Fibroblast of lung (primary cell): ENCODE data around the gene LYSMD2. TPM values are rescaled to one million over a fixed set of nuclear protein-coding genes. Genes with fewer than 3 reads are reported as not detected.

ENCODE experiments used
- DNase-seq, 2 donors: peaks; one replicate each; pipeline versions ENCODE4 v3.0.0 to v3.0.0-alpha.2; 2010; ENCODE audit warnings: low read depth in 2 of 2
- H2AFZ ChIP-seq: 2 replicates; pipeline ENCODE4 v1.5.1; 2012; ENCODE audit warnings: low read length, control low read depth, inconsistent platforms
- H3K27ac ChIP-seq: 2 replicates; pipeline ENCODE4 v1.5.1; 2011; ENCODE audit warnings: low read length, control low read depth; ENCODE audit not compliant: insufficient read depth
- H3K27me3 ChIP-seq: 2 replicates; pipeline ENCODE4 v1.5.1; 2011; ENCODE audit warnings: mild to moderate bottlenecking, low read length; ENCODE audit not compliant: control insufficient read depth, insufficient read depth
- H3K36me3 ChIP-seq: 2 replicates; pipeline ENCODE4 v1.5.1; 2011; ENCODE audit warnings: low read length; ENCODE audit not compliant: control insufficient read depth, insufficient read depth
- H3K4me1 ChIP-seq: 2 replicates; pipeline ENCODE4 v1.5.1; 2011; ENCODE audit warnings: low read length; ENCODE audit not compliant: control insufficient read depth, insufficient read depth; ENCODE audit errors: extremely low read depth
- H3K4me2 ChIP-seq: 2 replicates; pipeline ENCODE4 v1.5.1; 2011; ENCODE audit warnings: low read length, control low read depth; ENCODE audit not compliant: insufficient read depth; ENCODE audit errors: extremely low read depth
- H3K4me3 ChIP-seq, 4 experiments: fragments of 200-600 bp in 1 of 4; sonication (generic) in 1 of 4; replicated peaks in 1 of 4; 2 replicates each; pipeline ENCODE4 v1.5.1; 2011 to 2016; ENCODE audit warnings: low read length in 4 of 4, low read depth in 3 of 4, mild to moderate bottlenecking in 3 of 4, control low read depth in 2 of 4, inconsistent platforms in 1 of 4, mixed read lengths in 1 of 4; ENCODE audit not compliant: insufficient read depth in 1 of 4; ENCODE audit errors: control extremely low read depth in 1 of 4
- H3K79me2 ChIP-seq: 2 replicates; pipeline ENCODE4 v1.5.1; 2012; ENCODE audit warnings: mild to moderate bottlenecking, low read length, inconsistent platforms; ENCODE audit not compliant: control insufficient read depth, insufficient read depth
- H3K9ac ChIP-seq: 2 replicates; pipeline ENCODE4 v1.5.1; 2011; ENCODE audit warnings: mild to moderate bottlenecking, low read length, control low read depth; ENCODE audit not compliant: insufficient read depth
- H3K9me3 ChIP-seq: 2 replicates; pipeline ENCODE4 v1.5.1; 2012; ENCODE audit warnings: low read depth, low read length; ENCODE audit not compliant: control insufficient read depth, insufficient read depth
- H4K20me1 ChIP-seq: 2 replicates; pipeline ENCODE4 v1.5.1; 2011; ENCODE audit warnings: low read length; ENCODE audit not compliant: control insufficient read depth, insufficient read depth; ENCODE audit errors: extremely low read depth
- EZH2 ChIP-seq: IDR thresholded peaks from 2 replicates; pipeline ENCODE4 v1.5.1; 2012; ENCODE audit warnings: low read length, control low read depth, mild to moderate bottlenecking; ENCODE audit errors: missing control alignments
- polyA plus RNA-seq, 2 donors: library from polyadenylated mRNA; depleted of rRNA in 1 of 2; stranded (reverse) in 1 of 2; unstranded in 1 of 2; fragments of >200 nt; gene quantifications; 2 replicates each; pipeline ENCODE4 v1.2.1, GENCODE V29; 2011 to 2012; ENCODE audit warnings: missing spikeins in 1 of 2
- total RNA-seq: library from RNA; depleted of rRNA; stranded (reverse); fragments of >200 nt; gene quantifications from 2 replicates; pipeline ENCODE4 v1.2.1, GENCODE V29; 2014
- TF ChIP-seq, protein P1 (sequence below), 2 donors: IDR thresholded peaks in 1 of 2; conservative IDR thresholded peaks in 1 of 2; 1 replicate in 1 of 2; 2 replicates in 1 of 2; pipeline ENCODE4 v1.5.1; 2011 to 2012; ENCODE audit warnings: low read length in 2 of 2, control low read depth in 1 of 2, inconsistent platforms in 1 of 2, low read depth in 1 of 2, mild to moderate bottlenecking in 1 of 2

Gene LYSMD2
- total and polyA plus RNA-seq, 2 donors (not counting 1 experiment from before 2014, with no cell fraction given), result 7.8 to 10.1 TPM

GRCh38 chr15:51766341-51766740, 28.9 kb upstream of the LYSMD2 start:
- no peak overlapping the region for H3K9ac ChIP-seq
- no peaks in the 10 kb centered on the region for H3K36me3 ChIP-seq
- no peak overlapping the region for H3K4me3 ChIP-seq
- H3K4me2 ChIP-seq, result no peak overlapping the region
- H3K4me1 ChIP-seq, result no peaks in the 10 kb centered on the region
- no peaks in the 10 kb centered on the region for H3K9me3 ChIP-seq
- H4K20me1 ChIP-seq, result no peaks in the 10 kb centered on the region
- no peak for DNase-seq
- no peaks in the 10 kb centered on the region for H3K79me2 ChIP-seq
- H3K27me3 ChIP-seq, result no peaks in the 10 kb centered on the region
- H2AFZ ChIP-seq, result no peak overlapping the region
- TF ChIP-seq, protein P1, sequence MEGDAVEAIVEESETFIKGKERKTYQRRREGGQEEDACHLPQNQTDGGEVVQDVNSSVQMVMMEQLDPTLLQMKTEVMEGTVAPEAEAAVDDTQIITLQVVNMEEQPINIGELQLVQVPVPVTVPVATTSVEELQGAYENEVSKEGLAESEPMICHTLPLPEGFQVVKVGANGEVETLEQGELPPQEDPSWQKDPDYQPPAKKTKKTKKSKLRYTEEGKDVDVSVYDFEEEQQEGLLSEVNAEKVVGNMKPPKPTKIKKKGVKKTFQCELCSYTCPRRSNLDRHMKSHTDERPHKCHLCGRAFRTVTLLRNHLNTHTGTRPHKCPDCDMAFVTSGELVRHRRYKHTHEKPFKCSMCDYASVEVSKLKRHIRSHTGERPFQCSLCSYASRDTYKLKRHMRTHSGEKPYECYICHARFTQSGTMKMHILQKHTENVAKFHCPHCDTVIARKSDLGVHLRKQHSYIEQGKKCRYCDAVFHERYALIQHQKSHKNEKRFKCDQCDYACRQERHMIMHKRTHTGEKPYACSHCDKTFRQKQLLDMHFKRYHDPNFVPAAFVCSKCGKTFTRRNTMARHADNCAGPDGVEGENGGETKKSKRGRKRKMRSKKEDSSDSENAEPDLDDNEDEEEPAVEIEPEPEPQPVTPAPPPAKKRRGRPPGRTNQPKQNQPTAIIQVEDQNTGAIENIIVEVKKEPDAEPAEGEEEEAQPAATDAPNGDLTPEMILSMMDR (conservative IDR thresholded peaks at IDR 0.05 in 1 of 2, IDR thresholded peaks at IDR 0.05 in 1 of 2; ENCODE audit: low read depth in 1 of 2, low read length in 2 of 2), result no peak
- no peak for TF ChIP-seq EZH2
- H3K27ac ChIP-seq, result no peak overlapping the region

GRCh38 chr15:51765751-51766150, 28.3 kb upstream of the LYSMD2 start:
- Histone ChIP-seq H4K20me1 (no peaks in the 10 kb centered on the region), H2AFZ (no peak overlapping the region), H3K4me3 (no peak overlapping the region), H3K79me2 (no peaks in the 10 kb centered on the region), H3K9me3 (no peaks in the 10 kb centered on the region), H3K9ac (no peak overlapping the region), H3K27ac (no peak overlapping the region), H3K4me2 (no peak overlapping the region), H3K4me1 (no peaks in the 10 kb centered on the region), H3K27me3 (no peaks in the 10 kb centered on the region), H3K36me3 (no peaks in the 10 kb centered on the region)
- no peak for DNase-seq
- TF ChIP-seq, protein P1 (conservative IDR thresholded peaks at IDR 0.05 in 1 of 2, IDR thresholded peaks at IDR 0.05 in 1 of 2; ENCODE audit: low read depth in 1 of 2, low read length in 2 of 2), result no peak
- no peak for TF ChIP-seq EZH2

DNA sequence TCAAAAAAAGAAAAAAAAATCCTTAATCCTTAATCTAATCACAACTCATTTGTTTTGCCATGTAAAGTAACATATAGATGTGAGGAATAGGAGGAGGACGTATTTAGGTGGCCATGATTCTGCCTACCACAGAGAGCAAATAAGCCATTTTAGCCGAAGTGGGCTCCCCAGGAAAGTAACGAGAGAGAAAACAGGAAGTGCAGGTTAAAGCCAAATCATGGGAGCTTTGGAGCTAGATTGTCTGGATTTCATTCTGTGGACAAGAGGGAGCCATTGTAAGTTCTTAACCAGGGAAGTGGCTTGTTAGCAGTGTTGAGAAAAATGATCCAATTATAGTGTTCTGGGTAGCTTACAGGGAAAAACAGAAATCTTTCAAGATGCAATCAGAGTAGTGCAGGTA, 23.4 kb upstream of the LYSMD2 start:
- Histone ChIP-seq H3K27me3 (no peaks in the 10 kb centered on the region), H4K20me1 (no peaks in the 10 kb centered on the region), H3K9ac (no peak overlapping the region), H3K36me3 (no peaks in the 10 kb centered on the region), H3K4me3 (no peak overlapping the region), H3K4me1 (peaks cover 14% of the 10 kb centered on the region), H3K4me2 (no peak overlapping the region), H3K27ac (no peak overlapping the region), H2AFZ (no peak overlapping the region), H3K9me3 (no peaks in the 10 kb centered on the region), H3K79me2 (no peaks in the 10 kb centered on the region)
- no peak for TF ChIP-seq EZH2
- TF ChIP-seq, protein P1 (conservative IDR thresholded peaks at IDR 0.05 in 1 of 2, IDR thresholded peaks at IDR 0.05 in 1 of 2; ENCODE audit: low read depth in 1 of 2, low read length in 2 of 2), result no peak
- DNase-seq, result no peak
